Stimulated activated CD4-positive, alpha-beta T cell treated with anti-CD3 and anti-CD28 coated beads, Interleukin-4, amount 100 ng/mL, for 24 hours (primary cell): Measurements from ENCODE around the gene MAP4K5.
A peak's percentile ranks its signal among the peaks of the same experiment; 100 is the strongest.
"Not testable (repeated sequence)": the region's sequence is repeated elsewhere in the genome, so short reads cannot be mapped to it uniquely, and the experiment has no call there.

Experiments used
- DNase-seq: peaks from one replicate; pipeline ENCODE4 v3.0.0-alpha.2; 2020

Gene MAP4K5

DNA sequence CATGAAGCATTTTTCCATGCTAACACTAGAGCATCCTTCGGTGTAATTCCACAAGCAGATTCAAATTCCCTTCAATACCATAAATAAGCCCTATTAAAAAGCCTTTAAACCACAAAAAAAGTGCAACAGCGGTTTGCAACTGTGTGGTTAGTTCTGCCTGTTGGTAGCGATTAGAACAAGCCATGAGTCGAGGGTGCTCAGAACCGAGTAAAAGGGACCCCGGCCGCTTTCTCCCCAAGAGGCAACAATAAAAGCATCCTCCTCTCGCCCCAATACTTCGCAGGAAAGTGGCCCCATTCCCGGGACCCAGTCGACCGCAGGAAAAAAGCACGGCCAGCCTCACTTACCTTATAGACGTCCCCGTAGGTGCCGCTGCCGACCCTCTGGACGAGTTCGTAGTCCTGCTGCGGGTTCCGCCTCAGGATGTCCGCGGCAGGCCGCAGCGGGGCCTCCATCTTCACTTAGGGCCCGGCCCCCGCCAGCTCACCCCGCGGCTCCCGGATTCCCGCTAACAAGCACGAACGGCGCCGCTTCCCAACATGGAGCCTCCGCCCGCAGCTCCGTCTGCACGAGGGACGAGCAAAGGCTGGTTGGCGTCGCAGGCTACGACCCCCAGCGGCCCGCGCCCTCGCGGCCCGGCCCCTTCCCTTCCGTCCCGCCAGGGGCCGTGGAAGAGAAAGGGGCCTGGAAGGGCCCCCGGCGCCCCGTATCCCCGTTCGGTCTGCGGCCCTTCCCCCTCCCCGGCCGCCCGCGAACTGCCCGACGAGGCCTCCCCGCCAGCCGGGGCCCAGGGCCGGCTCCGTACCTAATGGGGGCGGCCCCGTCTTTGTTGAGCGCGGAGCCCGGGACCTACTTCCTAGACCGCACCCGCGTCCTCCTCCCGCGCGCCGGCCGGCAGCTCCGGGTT is 521 bp downstream of the MAP4K5 start:
- DNase-seq = peak; percentile 20

DNA sequence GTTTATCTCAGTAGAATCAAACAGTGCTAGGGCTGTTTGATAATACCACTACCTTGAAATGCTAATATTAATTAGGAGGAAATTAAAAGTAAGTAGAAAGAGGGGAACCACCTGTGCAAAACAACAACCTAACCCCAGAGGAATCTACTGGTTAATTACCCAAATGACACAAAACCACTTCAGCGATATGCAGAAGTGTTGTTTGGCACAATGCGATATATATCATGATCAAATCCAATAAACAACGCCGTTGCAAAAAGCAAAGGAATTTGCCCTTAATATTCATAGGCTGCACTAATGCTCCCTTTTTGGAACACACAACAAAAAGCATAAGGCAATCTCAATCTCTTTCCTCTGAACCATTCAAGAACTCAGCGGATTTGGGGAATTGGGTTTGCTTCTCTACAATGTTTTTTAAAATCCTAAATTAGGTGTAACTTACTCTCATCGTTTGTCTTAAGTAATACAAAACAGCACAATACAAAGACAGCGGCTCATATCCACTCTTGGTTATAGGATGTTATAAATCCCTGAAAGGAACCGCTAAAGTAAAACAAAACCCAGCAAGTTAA is 1.5 kb downstream of the MAP4K5 start:
- no peak for DNase-seq

DNA sequence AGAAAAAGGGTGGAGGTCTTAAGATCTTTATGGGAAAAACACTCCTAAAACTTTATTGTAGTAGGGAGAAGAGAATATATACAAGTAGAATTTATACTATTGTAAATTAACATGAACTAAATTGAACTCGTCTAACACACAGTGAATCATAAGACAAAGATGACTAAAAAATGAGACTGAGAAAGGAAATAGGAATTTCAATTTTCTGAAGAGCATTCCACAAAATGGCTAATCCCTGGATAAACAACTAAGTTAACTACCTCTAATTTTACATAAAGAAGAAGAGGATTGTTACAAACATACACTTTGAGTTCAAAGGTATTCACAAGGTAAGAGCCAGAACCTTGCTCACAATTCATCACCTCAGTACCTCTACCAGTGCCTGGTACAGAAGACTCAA is 2.0 kb downstream of the MAP4K5 start:
- DNase-seq = no peak

DNA sequence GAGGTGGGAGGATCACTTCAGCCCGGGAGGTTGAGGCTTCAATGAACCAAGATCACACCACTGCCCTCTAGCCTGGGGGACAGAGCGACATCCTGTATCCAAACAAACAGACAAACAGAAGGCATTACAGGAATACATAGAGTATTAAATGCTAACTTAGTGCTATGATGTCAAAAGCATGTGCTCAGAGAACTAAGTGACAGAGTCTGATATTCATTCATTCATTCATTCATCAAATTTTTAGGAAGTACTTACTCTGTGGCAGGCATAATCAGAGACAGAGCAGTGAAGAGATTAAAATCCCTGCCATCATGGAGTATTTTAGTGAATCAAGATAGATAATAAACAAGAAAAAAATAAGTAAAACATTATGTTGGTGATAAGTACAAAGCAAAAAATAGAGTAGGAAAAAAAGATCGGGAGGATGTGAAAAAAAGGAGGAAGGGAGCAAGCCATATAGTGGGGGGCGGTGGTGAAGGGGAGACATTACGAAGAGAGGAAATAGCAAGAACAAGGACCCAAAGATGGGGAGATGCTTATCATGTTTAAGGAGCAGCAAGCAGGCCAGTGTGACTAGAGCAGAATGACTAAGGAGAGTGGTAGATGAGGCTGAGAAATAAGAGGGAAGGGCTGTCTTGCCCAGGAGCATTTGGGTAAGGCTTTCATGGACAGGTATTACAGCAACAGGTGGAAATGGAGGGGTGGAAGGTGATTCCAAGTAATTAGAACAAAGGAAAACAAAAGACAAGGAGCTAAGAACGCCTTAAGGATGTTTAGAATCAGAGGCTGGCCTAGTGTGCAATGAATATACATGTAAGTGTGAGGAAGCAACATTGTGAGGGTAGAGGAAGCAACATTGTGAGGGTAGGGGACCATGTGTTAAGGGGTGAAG is 2.8 kb downstream of the MAP4K5 start:
- DNase-seq = no peak

DNA sequence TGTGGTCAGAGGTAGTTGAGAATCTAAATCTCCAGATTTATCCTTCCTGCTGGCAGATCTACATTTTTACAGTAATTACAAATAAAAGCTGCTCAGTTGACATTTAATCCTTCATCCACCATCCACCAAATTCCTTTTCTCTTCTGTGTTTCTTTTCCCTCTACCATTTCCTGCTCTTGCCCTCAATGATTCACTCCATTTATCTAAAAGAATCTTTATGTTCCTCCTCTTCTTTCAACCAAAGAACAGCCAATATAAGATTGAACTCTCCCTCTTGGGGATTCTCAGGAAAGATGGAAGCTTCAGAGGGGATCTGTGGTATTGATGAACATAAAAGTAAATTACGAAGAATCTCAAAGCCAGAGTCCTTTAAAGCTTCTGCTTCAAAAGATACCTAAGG is 4.4 kb downstream of the MAP4K5 start:
- DNase-seq = no peak

DNA sequence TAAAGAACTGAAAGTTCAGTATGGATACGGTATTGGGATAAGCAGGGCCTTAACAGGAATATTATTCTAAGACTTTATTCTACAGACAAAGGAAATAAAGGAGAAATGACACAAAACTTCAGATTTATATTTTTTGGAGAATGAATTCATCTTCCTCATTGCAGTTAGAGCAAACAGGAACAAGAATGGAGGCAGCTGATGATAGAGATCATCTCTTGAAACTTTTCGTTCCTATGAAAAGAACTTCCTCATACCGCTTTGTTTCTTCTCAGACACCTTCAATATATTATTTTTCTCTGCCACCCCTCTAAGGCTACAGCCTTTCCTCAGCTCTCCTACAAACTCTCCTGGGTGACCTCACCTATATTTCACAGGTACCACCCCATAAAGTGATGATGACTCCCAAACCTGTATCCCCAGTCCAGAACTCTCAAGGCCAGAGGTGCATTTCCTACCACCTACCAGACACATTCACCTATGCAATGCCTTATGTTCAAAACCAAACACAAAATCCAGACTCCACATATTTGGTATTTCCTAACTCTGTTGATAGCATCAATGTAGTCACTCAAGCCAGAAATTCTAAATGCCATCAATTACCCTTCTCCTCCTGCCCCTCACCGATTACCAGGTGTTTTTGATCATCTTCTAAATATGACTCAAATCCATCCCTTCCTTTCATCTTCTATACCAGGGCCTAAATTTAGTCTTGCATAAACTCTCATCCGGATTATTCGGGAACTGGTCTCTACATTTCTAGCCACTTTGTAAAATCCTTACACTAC is 7.4 kb downstream of the MAP4K5 start:
- no peak for DNase-seq

DNA sequence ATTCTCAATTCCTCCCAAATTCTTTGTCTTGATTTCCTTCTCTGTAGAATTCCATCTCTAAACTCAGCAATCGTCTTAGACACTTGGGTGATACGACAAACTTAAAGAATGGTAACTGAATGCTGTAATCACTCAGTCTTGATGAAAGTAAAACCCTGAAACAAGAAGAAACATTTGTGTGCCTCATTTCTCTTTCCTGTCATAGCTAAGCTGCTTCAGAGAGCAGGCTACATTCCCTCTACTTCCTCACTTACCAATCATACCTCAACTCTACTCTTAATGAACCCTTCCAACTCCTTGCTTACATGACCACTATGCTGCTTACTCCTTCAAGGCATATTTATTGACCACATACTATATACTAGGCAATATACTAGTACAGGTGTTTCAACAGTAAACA is 8.3 kb downstream of the MAP4K5 start:
- DNase-seq = no peak

DNA sequence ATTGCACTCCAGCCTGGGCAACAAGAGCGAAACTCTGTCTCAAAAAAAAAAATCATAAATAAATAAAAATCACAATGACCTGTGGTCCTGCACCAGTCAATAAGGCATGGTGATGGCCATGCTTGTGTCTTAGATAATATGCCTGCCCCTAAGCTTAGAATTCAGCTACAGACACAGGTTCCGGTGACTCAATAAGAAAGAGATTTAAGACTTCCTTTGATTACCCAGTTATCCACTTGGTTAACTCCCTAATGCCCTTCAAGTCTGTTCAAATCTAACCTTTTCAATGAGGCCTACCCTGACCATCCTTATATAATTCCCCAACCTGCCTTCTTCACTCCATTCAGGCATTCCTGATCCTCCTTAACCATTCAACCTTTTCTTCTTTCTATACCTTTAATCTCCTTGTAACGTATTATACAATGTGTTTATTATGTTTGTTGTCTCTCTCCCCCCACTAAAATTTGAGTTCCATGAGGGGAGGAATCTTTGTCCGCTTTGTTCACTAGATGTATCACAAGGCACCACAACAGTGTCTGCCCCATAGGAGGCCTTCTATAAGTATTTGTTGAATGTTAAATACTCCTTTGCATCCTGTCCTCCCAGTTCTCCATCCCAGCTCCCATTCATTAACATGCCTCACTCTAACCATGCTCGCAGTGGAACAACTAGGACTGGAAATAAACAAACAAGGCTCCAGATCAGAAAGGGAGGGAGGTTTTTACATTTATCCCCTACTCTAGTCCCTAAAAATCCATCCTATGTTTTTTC is 8.9 kb downstream of the MAP4K5 start:
- no peak for DNase-seq

DNA sequence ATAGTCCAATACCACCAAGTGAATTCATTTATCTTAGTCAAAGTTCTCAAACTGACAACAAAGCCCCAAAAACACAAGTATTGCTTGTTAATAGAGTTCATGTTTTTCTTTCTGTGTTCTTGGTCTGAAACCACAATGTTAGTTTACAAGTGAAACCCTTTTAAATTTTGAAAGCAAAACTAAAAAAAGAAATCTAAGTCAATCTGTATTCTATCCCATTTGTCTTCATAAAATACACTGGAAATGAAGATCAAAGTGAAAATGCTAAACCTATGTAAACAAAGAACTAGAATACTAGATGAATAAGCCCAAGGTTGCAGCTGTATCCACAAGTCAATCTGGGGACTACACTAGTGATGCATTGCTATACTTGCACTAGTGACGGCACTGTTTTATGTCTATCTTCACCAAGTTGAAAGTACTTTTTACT is 10.4 kb downstream of the MAP4K5 start:
- DNase-seq = peak; percentile 18

DNA sequence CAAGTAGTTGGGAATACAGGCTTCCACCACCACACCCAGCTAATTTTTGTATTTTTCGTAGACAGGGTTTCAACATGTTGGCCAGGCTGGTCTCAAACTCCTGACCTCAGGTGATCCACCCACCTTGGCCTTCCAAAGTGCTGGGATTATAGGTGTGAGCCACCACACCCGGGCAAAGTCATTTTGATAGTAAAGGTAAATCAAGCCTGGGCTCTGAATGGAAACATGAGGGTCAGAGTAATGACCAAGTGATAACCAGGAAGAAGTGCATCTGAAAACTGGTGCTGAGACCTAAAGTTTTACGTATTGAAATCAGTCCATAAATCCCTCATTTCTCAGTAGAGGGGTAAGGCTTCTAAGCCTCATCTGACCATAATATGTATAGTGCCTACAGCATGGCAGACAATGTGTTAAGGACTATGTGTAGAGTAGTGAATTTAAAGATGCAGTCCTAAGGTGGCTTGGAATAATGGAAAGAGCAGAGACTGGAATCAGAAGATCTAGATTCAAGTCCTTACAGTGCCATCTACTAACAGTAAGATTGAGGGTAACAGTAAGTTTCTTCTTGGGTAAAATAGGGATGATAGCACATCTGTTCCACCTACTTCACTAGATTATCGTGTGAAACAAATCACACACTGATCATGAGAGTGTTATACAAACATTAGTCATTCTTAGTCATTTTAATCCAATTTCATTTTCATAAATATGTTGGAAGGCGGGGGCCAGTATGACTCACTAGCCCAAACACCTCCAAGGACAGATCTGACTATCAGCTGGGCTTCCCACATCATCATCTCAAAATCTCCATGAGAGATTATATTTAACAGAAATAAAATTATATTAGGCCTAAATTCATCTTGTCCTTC is 11.2 kb downstream of the MAP4K5 start:
- DNase-seq = peak; percentile 81

DNA sequence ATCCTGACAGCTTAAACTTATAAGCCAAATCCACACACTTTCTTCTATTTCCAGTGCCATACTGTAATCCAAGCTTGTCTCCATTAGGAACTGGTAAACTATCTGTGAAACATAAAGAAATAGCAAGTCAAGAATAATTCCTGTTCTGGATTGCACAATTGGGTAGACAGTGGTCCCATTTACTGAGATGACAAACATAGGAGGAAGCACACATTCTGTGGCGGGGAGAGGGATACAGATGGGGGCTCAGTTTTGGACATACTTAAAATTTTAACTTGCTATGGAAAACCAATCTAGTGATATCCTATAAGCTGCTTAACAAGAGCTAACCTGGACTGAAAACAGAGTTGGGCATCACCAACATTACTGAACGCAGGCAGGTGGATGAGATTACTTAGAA is 16.3 kb downstream of the MAP4K5 start:
- no peak for DNase-seq

DNA sequence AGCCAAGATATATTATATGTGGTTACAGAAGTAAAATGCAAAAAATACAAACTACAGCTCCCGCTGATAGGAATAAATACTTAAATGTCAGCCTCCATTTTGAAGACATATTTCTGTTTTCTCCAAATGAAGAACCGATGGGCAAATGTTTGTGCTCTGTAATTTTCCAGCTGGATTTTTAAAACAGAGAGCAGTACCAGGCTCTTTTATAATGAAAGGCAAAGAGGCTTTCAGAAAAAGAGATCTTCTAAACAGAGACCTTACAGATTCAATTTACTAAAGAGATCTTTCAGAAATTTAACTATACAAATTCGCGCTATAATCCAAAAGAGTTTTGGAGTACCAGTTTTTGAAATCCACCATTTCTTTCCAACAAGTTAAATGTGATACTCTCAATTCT is 19.9 kb downstream of the MAP4K5 start:
- no peak for DNase-seq

DNA sequence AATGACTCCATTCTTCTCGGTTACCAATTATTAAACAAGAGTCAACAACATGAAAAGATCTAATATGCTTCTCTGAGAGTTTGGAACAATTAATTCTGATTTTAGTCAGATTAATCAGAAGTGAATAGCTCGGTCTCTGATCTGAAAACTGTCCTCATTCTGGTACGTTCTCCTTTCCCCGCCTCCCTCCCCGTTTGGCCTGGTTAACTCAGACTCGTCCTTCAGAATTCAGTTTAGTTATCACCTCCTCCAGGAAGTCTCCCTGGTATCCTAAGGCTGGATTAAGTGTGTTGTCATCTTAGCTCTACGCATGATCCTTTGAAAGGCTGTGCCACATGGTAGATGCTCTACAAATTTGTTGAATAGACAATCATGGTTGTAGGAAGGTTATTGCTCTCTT is 22.2 kb downstream of the MAP4K5 start:
- no peak for DNase-seq

DNA sequence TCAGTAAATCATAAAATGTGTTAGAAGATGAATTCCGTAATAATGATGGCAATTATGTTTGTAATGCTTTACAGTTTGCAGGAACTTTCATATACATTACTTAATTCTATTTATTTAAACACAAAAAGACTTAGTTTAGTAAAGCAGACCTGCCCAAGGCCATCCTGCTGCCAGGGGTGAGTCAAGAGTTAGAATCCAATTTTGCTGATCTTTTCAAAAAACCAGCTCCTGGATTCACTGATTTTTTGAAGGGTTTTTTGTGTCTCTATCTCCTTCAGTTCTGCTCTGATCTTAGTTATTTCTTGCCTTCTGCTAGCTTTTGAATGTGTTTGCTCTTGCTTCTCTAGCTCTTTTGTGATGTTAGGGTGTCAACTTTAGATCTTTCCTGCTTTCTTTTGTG is 25.3 kb downstream of the MAP4K5 start:
- not testable (repeated sequence) for DNase-seq

DNA sequence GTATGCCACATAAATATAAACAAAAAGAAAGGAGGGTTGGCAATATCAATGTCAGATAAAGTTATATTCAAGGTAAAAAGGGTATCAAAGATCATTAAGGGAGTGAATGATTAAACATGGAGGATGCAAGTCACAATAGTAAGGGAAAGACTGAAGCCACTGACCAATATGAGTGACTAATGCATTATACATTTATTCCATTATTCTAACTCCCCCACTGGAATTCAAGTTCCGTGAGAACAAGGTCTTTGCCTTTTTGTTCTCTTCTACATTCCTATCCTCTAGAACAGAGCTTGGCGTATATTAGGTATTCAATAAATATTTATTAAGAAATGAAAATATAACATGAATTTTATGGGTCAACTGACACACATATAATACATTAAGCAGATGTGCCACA is 30.7 kb downstream of the MAP4K5 start:
- DNase-seq = no peak

DNA sequence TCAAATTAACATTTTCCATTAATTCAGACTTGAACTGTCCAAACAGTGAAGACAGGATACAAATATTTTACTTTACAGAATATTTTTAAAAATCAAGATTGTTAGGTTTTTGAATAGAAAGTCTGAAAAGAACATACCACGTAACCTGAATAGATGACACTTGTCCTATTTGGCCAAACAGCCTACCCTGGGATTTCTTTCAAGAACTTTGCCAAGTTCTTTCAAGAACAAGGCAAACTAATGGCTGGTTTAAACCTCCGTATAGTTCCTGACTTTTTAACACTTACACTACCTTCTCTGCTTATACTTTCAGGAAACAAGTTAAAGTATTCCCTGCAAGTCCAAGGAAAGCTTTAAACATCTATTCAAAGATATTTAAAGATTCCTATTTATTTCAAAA is 35.0 kb downstream of the MAP4K5 start:
- no peak for DNase-seq

DNA sequence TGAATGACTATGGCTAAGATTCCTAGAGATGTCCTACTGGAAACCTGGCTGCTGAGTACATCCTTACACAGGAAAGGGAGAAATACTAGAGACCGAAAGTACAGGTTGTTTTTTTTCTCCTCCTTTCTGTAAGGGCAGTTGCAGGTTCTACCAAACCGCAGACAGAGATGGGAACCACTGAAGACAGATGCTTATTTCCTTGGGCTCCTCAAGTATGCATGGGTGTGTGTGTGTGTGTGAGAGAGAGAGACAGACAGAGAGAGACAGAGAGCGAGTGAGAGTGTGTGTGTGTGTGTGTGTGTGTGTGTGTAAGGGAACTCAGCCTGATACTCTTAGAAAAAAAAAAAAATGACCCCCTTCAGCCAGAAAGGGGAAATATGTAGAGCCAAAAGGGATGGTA is 42.5 kb downstream of the MAP4K5 start:
- DNase-seq = no peak

DNA sequence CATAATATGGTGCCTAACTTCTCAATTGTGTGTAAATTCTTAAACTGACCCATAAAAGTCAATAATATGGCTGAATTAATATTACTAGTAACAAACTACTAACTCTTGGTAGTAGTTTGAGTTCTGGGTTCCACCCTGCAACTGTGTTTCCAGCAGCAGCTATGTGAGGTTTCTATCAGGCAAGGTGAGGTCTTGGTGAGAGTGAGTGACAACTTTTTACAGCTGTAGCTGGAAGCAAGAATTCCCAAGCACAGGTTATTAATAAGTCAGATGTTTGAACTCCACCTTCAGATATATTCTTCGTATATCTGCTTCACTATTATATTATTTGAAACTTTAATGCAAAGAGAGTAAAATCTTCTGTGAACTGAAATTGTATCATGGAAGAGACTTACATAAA is 43.8 kb downstream of the MAP4K5 start:
- no peak for DNase-seq

DNA sequence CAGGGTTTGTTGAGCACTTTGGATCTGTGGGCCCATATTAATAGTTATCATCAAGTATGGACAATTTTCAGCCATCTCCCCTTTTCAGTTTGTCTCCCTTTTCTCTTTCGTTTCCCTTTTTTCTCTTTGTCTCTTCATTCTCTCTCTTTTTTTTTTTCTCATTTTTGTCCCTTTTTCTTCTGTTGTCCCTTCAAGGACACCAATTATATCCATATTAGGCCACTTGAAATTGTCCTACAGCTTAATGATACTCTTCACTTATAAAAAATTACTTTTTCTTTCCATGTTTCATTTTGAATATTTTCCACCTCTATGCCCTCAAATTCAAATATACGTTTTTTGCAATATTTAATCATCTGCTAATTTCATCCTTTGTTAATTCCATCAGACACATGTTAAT is 53.3 kb downstream of the MAP4K5 start:
- no peak for DNase-seq

DNA sequence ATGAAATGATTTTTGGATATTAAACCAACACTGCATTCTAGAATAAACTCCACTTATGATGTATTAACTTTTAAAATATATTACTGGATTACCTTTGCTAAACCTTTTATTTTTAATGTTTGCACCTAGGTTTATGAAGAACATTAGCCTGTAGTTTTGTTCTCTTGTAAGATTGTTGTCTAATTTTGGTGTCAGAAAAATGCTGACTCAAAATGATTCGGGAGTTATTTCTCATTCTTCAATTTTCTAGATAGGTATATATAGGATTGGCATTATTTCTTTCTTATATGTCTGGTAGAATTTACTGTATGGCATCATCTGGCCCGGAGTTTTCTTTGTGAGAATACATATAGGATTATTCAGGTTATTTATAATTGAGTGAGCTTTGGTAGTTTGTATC is 54.6 kb downstream of the MAP4K5 start:
- no peak for DNase-seq

DNA sequence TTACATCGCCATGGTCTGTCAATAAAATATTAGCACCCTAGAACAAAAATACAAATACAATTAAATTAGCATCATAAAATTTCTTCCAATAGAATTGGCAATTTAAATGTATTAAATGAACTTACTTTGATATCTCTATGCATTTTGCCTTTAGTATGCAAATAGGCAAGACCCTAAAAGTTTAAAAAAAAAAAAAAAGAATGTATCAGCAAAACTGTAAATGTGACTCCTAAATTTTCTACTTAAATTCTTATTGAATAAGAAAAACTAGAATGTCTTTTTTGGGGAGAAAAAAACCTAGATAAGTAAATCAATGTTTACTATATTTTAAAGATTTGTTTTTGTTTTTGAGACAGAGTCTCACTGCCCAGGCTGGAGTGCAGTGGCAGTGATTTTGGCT is 56.2 kb downstream of the MAP4K5 start:
- no peak for DNase-seq
